ENCODE measurements around the gene TUB.

TUB gene

DNA sequence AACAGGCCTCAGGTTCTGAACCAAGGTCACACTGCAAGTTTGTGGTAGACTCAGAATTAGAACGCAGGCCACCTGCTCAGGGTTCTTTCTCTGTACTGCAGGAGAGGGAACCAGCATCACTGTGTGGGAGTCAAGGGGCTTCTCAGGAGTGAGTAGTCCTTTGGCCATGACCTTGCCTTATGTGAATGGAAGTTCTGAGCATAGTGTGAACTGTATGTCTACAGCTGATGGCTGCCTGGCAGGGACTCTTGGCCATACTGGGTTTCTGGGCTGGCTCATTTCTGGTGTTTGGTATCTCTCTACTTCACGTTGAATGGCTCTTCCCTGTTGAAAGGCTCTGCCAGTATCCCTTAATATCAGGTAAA lies 40.1 kb upstream of the TUB start:
- intact Hi-C loops (cut with DNase I), result no loop called here
- peak in 2 of 42 donors; percentile 16 to 19 for DNase-seq

DNA sequence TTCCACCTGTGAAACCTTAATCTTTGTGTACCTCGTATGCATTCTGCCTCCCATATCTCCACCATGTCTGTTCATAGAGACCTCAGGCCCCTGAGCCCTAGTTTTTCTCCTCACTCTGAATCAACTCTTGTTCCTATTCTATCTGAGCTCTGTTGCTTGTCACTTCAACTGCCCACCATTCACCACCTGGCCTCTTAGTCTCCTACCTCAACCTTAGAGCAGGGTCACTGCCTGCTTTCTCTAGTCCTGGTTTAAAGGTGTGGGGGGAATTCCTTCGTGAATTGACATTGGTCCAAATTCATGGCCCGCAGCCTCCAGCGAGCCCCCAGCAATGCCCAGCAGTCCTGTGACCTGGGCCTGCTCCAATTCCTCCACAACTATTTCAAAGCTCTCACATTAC lies 39.4 kb upstream of the TUB start:
- intact Hi-C loops (cut with DNase I), result no loop called here
- peak in 2 of 42 donors; percentile 2 to 10 for DNase-seq

DNA sequence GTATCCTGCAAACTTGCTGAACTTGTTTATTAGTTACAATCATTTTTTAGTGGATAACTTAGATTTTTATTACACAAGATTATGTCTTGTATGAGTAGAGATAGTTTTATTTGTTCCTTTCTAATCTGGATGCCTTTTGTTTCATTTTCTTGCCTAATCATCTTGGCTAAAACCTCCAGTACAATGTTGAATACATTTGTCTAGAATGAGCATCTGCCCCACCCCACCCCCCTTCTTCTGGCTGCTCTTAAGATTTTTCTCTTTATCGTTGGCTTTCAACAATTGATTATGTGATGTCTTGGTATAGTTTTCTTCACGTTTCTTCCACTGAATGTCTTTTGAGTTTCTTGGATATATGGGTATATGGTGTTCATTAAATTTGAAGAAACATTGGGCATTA lies 37.3 kb upstream of the TUB start:
- intact Hi-C loops (cut with DNase I), result no loop called here
- peak in 1 of 42 donors; percentile 2 for DNase-seq

DNA sequence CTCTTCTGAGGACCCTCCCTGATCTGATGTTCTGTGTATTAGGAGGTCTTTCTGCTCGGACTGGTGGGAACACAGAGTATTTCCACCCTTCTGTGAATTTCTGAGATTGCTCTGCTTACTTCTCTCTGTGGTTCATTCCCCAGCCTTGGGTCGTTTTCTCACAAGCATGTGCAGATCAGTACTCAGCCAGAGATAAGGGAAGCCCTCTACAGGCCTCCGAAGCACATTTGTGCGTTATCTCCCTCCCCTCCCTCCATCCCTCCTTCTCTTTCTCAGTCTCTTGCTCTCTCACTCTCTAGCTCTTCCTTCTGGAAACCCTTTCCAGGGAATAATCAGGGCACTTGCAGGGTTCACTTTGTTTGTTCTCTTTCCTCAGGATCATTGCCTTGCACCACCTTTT lies 35.2 kb upstream of the TUB start:
- peak in 1 of 42 donors; percentile 12 for DNase-seq
- intact Hi-C loops (cut with DNase I), result no loop called here

DNA sequence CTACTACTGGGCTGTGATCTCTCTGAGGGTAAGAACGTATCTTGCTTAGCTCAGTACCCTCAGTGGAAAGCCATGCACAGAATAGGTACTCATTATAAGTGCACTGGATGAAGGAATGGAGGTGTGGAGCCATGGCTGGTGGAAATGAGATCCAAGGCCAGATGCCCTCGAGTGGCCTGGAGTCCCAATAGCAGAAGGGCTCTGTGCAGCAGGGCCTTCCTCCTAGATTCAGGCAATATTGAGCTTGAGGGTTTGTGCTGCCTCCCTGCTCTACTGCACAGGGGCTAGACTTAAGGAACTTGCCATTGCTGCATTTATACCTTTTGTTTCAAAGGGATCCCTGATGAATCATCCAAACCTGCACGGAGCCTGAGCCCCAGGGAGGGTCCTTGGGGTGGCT lies 33.6 kb upstream of the TUB start:
- DNase-seq, result peak in 1 of 42 donors; percentile 3
- intact Hi-C loops (cut with DNase I), result no loop called here

DNA sequence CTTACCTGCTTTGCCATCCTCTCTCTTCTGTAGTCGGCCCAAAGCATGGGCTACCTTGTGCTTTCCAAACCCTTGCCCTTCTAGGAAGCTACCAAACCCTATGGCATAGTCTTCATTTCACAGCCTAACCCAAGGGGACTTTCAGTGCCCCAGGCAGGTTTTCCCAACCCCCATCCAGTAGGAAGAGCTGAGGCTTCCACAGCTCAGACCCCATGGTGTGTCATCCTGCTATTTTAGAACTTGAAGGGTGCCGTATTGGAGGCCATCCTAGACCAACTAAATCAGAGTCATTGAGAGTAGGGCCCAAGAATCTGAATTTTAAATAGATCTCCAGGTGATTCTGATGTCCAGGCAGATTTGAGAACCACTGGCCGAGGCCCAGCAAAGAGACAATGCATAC lies 31.9 kb upstream of the TUB start:
- intact Hi-C loops (cut with DNase I), result no loop called here
- DNase-seq, result no peak

DNA sequence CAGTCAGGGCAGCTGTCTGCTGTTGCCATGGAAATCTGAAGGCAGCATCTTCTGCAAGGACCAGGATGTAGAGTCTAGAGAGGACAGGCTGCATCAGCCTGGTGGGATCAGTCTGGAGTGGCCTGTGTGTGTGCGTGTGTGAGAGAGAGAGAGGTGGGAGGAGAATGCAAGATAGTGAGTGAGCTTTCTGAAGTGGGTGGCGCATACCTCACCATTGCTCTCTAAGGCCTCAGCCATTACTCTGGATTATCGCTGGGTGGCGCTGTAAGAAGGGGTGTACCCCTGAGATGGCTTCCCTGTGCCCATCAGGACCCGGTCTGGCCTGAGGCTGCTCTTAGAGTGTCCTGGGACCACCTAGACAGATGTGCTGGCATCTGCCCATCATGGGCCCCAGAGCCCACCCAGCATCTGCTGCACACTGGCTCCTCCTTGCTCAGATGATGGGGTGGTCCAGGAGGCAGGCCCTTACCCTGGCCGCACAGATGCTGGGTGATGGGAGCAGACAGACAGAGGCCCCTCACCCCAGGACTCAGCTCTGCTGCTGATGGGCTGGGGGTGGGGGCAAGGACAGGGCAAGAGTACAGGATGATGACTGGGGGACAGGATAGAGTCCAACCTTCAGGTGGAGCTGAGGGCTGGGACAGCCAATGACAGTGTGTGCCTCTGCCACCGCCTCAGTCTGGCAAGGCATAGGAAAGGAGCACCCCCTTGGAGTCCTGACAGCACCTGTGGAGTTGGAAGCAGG lies 25.7 kb upstream of the TUB start:
- DNase-seq, result peak in 1 of 42 donors; percentile 19
- intact Hi-C loops (cut with DNase I), result no loop called here

DNA sequence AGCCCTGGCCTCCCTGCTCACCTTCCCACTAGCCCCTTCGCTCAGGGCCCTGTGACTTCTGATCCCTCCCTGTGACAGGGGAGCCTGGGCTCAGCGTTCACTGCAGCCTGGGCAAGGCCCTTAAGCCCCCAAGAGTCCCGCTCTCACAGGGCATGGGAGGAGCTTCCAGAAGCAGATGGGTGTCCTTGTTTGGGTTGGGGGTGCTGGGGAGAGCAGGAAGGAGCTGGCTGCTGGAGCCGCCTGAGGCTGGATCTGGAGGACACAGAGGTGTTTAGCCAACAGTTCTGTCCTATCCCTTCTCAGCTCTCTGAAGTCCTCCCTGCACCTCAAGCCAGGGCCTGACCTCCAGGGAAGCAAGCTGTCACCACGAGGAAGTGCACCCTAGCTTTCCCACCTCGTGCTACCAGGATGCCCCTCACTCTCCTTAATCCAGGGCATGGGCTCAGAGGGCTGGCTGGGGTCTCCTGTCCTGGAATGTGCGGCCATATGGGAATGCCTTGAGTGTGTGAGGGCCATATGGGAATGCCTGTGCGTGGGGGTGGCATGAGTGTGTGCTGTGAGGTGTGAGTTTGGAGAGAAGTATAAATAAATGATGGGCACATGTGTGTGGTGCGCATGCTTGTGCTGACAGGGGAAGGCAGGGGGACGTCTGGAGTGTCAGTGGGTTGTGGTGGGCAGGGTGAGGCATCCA lies 25.0 kb upstream of the TUB start:
- peak in 1 of 42 donors; percentile 21 for DNase-seq
- intact Hi-C loops (cut with DNase I), result no loop called here

DNA sequence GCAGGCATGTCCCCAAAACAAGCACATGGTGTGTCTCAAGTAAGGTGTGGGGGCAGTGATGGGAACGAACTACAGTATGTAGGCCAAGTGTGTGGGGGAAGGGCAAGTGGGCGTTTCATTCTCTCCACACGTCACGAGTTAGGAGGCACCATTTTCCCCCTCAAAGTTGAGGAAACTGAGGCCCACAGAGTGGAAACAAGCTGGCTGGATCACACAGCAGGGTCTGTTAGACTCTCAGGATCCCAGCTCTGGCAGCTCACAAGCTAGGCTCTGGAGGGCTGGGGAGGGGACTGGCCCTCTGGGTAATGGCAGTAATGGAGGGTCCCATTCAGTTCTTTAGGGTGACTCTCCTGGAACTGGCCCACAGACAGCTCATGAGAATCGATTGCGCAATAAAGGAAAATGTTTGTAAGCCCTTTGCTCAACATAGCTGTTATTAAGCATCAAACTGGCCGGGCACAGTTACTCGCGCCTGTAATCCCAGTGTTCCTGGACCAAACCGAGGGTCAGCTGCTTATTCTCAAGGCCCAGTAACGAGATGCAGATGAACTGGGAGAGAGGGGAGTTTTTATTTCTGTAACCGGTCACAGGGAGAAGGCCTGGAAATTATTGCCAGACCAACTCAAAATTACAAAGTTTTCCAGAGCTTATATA lies 24.1 kb upstream of the TUB start:
- peak in 2 of 42 donors; percentile 36 to 44 for DNase-seq
- intact Hi-C loops (cut with DNase I), result no loop called here

DNA sequence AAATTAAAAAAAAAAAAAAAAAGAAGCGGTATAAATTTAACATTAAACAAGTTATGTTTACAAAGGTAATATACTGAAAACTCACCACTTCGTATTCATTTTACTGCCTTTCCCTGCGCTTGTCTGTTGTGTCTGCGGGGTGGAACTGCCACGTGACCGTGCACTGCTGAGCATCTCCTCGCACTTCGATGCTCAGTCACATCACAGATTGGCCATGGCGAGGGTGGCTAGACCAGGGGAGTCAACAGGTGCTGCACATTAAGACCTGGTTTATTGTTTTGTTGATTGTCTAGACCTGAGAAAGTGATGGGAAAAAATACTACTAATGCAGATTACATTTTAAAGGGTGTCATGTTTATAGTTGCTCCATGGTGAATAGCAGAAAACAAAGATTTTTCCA lies 22.8 kb upstream of the TUB start:
- peak in 1 of 42 donors; percentile 31 for DNase-seq
- intact Hi-C loops (cut with DNase I), result no loop called here

DNA sequence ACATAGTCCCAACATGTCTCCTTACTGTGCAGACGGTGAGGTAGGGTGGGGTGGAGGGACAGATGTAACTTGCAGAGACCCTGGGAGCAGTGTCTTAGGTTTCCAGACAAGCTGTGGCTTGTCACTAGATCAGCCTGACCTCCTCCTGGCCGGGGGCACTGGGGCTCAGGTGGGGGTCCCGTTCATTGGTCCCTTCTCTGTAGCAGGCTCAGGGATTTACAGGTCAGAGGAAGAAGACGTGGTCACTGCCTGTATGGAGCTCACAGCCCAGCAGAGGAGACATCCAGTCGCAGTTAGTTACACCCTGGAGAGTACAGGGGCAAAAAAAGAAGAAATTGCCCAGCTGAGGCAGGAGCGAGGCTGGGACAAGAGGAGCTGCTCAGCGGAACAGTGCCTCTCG lies 22.0 kb upstream of the TUB start:
- intact Hi-C loops (cut with DNase I), result no loop called here
- peak in 1 of 42 donors; percentile 38 for DNase-seq

DNA sequence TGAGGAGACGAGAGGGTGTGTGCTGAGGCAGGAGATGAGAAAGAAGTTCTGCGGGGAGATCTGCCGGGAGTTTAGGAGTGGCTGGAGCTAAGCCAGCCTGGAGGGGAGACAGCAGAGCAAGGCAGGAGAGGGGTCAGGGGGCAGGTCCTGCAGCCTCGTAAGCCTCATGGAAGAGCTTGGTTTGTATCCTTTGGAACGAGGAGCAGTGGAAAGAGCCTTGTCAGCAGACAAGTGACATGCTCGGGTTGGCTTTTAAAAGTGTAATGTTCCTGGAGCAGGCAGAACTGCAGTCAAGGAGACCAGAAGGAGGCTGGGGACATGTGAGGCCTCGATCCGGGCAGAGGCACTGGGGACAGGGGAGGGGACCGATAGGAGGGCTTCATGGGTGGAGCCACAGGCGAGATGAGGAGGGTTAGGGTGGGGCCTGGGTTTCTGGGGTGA lies 21.4 kb upstream of the TUB start:
- intact Hi-C loops (cut with DNase I), result no loop called here
- peak in 1 of 42 donors; percentile 37 for DNase-seq

DNA sequence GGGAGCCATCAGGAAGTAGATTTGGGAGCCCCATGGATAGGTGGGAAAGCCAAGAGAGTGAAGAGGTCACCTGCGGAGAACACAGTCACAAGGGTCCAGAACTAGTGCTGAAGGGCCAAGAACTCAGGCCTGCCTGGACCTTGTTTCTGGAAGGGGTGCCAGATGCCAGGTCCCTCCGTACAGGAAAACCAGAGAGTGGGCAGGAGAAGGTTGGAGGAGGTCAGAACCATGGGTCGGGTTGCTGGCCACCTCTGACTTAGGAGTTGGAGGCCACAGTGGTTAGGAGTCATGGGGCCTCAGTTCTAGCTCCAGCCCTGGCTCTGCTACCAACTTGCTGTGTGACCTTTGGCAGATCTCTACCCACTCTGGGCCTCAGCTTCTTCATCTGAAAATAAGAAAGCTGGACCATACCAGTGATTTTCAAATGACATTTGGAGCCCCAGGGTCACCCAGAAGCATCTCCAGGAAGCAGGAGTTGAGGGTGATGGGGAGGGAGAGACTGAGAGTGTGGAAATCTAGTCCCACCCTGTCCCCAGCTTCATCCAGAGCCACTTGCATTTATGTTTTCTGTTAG lies 20.8 kb upstream of the TUB start:
- intact Hi-C loops (cut with DNase I), result no loop called here
- peak in 1 of 42 donors; percentile 38 for DNase-seq

DNA sequence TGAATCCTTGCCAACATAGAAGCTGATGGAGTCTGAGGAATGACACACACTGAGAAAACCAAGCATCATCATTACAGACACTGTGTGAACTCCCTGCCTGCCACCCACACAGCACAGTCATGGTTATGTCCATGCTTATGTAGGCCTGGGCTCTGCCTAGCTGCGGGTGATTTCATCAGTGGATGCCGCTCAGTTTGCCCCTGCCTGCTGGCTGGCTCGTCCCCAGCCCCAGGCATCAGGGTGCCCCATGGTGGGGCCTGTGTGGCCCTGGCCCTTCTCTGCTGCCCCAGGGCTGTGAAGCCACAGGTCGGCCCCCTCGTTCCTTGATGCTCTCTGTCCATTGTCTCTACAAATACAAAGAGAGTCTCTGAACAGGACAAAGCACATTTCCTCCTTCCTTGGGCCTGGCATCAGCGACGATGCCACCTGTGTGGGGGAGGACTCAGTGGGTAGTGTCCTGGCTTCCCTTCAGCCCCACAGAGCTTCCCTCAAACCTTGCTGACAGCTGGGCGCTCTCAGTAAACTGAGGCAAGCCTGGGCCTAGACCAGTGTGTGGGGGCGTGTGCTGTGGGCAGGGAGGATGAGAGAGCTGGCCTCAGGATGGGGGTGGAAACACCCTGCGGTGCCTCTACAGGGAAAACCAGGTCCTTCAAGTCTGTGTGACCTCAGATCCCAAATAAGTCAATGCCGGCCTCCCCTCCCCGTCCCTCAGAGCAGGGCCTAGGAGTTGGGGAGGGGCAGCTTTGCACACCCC lies 20.0 kb upstream of the TUB start:
- DNase-seq, result peak in 1 of 42 donors; percentile 43
- intact Hi-C loops (cut with DNase I), result no loop called here

DNA sequence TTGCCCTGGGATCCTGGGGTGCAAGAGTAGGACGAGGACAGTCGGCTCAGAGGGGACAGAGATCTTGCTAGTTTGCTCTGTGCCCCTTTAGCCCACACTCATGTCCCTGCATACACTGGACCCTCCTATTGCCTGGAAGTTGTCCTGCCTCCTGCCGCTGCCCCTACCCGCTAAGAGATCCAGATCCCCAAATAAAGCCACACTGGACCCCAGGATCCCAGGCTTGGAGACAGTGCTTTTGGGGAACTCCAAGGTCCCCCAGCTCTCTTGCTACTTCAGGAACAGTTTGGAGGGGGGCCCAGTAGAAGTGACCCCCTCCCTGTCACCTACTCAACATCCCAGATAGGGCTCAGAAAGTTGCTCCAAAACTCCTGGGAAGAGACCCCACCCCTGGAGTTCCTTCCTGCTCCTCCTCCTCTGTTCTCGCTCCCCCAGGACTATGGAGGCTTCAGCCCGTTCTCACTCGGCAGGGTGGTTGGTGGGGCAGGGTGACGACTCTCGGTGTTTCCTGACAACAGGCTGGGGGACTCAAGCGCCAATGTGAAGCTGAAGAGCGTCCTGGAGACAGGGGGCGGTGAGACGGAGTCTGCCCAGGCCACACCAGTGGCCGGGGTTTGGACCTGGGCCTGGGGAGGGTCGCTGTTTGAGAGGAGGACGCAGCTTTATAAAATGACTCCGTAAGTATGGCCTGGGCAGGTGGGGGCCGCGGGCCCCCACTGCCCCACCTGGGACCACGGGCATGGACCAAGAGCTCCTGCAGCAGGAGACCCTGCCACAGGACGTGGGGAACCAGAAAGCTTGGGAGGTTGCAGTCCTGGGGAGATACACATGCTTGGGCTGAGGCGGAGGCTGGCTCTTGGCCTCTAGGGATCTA lies 19.2 kb upstream of the TUB start:
- peak in 1 of 42 donors; percentile 23 for DNase-seq
- intact Hi-C loops (cut with DNase I), result no loop called here

DNA sequence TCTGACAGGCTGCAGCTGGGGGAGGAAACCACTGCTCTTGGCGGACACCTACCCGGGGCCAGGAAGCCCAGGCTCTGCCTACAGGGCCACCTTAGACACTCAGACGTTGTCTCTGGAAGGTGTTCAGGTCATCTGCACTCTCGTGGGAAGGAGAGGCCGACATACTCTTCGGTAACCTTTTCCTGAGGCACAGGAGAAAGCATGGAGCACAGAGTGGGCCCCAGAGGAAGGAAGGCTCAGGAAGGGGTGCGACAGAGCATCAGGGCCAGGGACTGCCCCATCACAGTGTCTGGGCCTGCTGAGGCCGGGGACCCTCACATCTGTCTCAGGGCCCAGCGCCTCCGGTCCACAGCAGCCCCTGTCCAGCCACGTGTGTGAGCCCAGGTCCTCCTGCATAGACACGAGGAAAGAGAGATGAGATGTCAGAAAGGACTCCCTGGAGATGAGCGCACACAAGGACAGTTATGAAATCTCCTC lies 18.2 kb upstream of the TUB start:
- peak in 1 of 42 donors; percentile 23 for DNase-seq
- intact Hi-C loops (cut with DNase I), result no loop called here

DNA sequence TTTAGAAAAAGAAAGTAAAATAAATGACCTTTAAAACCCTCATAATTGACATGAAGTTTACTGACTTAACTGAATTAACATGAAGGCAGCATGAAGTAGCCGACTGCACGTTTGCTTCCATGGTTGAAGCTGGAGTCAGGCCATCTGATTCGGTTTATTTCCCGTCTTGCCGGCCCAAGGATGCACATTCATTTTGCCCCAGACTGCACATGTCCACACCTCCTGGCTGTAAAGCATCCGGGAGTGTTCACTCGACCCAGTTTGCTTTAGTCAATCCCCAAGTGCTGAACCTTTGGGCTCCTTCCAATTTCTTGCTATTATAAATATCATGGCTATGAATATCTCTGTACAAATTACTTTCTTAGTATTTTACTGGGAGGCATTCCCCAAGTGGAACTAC lies 17.7 kb upstream of the TUB start:
- peak in 1 of 42 donors; percentile 39 for DNase-seq
- intact Hi-C loops (cut with DNase I), result no loop called here

DNA sequence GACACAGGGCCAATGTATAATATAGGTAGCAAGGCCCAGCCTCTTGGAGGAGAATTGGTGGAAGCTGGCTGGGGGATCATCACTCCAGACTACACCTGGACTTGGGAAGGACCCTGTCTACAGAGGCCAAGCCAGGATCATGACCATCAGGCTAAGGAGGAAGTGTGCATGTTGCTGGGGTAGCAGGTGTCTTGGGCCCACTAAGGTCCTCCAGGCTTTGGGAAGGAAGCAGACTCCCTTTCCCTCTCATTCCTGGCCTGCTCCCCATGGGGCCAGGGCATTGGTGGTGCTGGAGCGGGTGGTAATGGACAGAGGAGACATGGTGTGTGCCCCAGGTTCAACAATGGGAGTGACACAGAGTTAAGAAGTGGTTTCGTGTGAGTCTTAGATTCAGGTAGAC lies 16.0 kb upstream of the TUB start:
- DNase-seq, result peak in 1 of 42 donors; percentile 23
- intact Hi-C loops (cut with DNase I), result no loop called here

All from head of caudate nucleus (tissue), 42 donors.